Parathyroid adenoma (tissue), 2 donors: Measurements from ENCODE around the gene RGS16.

ENCODE experiments used
- H2AFZ ChIP-seq: fragments of 300-600 bp; sonication (generic); one replicate; pipeline ENCODE4 v1.7.0; 2017; ENCODE audit warnings: antibody characterized with exemption, mild to moderate bottlenecking
- H3K27ac ChIP-seq: fragments of 300-600 bp; sonication (generic); one replicate; pipeline ENCODE4 v1.7.0; 2017
- H3K27me3 ChIP-seq: fragments of 300-600 bp; sonication (generic); one replicate; pipeline ENCODE4 v1.7.0; 2017; ENCODE audit warnings: low read length; ENCODE audit not compliant: control insufficient read depth, insufficient read depth
- H3K36me3 ChIP-seq: fragments of 300-600 bp; sonication (generic); one replicate; pipeline ENCODE4 v1.7.0; 2017; ENCODE audit warnings: low read length; ENCODE audit not compliant: control insufficient read depth, insufficient read depth
- H3K4me1 ChIP-seq: fragments of 300-600 bp; sonication (generic); one replicate; pipeline ENCODE4 v1.7.0; 2017; ENCODE audit warnings: control low read depth
- H3K4me2 ChIP-seq: fragments of 300-600 bp; sonication (generic); one replicate; pipeline ENCODE4 v1.7.0; 2017; ENCODE audit warnings: low read length
- H3K4me3 ChIP-seq: fragments of 300-600 bp; sonication (generic); one replicate; pipeline ENCODE4 v1.7.0; 2017; ENCODE audit warnings: low read depth, low read length
- H3K79me2 ChIP-seq: fragments of 300-600 bp; sonication (generic); one replicate; pipeline ENCODE4 v1.7.0; 2017; ENCODE audit warnings: control low read depth
- H3K9ac ChIP-seq: fragments of 300-600 bp; sonication (generic); one replicate; pipeline ENCODE4 v1.7.0; 2017; ENCODE audit warnings: mild to moderate bottlenecking
- H3K9me3 ChIP-seq: fragments of 300-600 bp; sonication (generic); one replicate; pipeline ENCODE4 v1.7.0; 2017; ENCODE audit warnings: low read length; ENCODE audit not compliant: control insufficient read depth
- TF ChIP-seq, protein P1 (sequence below): fragments of 300-600 bp; sonication (generic); IDR thresholded peaks from one replicate; pipeline ENCODE4 v1.7.0; 2017; ENCODE audit warnings: antibody characterized with exemption, mild to moderate bottlenecking
- donor health status: primary hyperparathyroidism.

Gene RGS16

DNA sequence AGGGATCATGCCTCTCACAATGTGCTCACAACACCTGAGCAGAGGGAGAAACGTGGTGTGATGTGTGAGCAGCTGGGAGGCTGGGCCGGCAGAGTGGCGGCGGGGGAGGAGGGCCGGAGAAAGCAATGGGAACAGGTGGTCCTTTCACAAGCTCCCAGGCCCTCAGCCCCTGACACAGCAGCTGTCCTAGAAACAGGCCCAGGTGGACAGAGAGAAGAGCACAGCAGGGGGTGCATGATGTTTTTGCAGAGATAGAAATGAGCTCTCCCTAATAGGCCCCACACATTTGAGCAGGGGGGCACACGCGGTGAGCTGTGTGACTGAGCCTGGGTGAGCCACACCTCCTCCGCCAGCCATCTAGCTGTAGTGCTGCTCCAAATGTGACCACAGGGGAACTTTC is 7.6 kb upstream of the RGS16 start:
- no peaks in the 10 kb centered on the region for H3K27me3 ChIP-seq
- H3K36me3 ChIP-seq, result no peaks in the 10 kb centered on the region
- H3K4me2 ChIP-seq, result no peak overlapping the region
- TF ChIP-seq, protein P1, sequence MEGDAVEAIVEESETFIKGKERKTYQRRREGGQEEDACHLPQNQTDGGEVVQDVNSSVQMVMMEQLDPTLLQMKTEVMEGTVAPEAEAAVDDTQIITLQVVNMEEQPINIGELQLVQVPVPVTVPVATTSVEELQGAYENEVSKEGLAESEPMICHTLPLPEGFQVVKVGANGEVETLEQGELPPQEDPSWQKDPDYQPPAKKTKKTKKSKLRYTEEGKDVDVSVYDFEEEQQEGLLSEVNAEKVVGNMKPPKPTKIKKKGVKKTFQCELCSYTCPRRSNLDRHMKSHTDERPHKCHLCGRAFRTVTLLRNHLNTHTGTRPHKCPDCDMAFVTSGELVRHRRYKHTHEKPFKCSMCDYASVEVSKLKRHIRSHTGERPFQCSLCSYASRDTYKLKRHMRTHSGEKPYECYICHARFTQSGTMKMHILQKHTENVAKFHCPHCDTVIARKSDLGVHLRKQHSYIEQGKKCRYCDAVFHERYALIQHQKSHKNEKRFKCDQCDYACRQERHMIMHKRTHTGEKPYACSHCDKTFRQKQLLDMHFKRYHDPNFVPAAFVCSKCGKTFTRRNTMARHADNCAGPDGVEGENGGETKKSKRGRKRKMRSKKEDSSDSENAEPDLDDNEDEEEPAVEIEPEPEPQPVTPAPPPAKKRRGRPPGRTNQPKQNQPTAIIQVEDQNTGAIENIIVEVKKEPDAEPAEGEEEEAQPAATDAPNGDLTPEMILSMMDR, result no peak
- H2AFZ ChIP-seq, result no peak overlapping the region
- no peak overlapping the region for H3K27ac ChIP-seq
- H3K4me1 ChIP-seq, result no peaks in the 10 kb centered on the region
- no peak overlapping the region for H3K9ac ChIP-seq
- no peaks in the 10 kb centered on the region for H3K79me2 ChIP-seq
- no peaks in the 10 kb centered on the region for H3K9me3 ChIP-seq
- H3K4me3 ChIP-seq, result no peak overlapping the region

- Histone ChIP-seq H3K9ac (no peak overlapping the region), H3K27me3 (no peaks in the 10 kb centered on the region), H2AFZ (no peak overlapping the region), H3K79me2 (no peaks in the 10 kb centered on the region), H3K4me1 (no peaks in the 10 kb centered on the region), H3K36me3 (no peaks in the 10 kb centered on the region), H3K9me3 (no peaks in the 10 kb centered on the region), H3K4me2 (no peak overlapping the region), H3K4me3 (no peak overlapping the region), H3K27ac (no peak overlapping the region)
- TF ChIP-seq, protein P1, result no peak
Measured at GRCh38 chr1:182611326-182611725, 7.1 kb upstream of the RGS16 start.

DNA sequence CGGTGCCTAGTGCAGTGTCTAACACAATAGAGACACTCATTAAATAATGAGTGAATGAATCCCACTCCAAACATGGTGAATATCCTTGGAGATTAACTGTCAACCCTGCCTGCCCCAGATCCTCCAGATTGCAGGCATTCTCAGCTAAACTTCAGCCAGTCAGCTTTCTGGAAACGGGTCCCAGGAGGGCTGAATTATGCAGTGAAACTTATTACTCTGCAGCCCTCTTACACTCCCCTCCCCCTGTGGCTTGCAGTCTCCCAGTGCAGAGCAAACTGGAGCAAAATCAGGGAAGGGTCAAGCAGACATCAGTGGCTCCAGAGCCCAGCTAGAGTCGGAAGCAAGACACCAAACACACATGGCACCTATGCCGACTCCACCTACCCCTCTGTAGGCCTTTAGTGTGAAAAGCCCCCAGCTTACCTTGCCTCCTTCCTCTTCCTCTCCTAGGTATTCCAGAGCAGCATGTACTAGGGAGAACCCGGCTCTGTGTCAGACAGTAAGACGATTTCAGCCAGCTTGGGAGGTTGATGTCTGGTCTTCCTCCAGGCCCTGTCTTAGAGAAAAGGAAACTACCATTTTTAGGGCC is 6.5 kb upstream of the RGS16 start:
- no peak overlapping the region for H2AFZ ChIP-seq
- no peaks in the 10 kb centered on the region for H3K4me1 ChIP-seq
- H3K9me3 ChIP-seq, result no peaks in the 10 kb centered on the region
- H3K36me3 ChIP-seq, result no peaks in the 10 kb centered on the region
- TF ChIP-seq, protein P1, result no peak
- no peak overlapping the region for H3K4me2 ChIP-seq
- no peak overlapping the region for H3K4me3 ChIP-seq
- H3K27ac ChIP-seq, result no peak overlapping the region
- no peak overlapping the region for H3K9ac ChIP-seq
- no peaks in the 10 kb centered on the region for H3K27me3 ChIP-seq
- H3K79me2 ChIP-seq, result no peaks in the 10 kb centered on the region

GRCh38 chr1:182608845-182609610 is 4.8 kb upstream of the RGS16 start:
- H3K9me3 ChIP-seq, result no peaks in the 10 kb centered on the region
- H2AFZ ChIP-seq, result no peak overlapping the region
- no peak overlapping the region for H3K4me2 ChIP-seq
- H3K4me3 ChIP-seq, result no peak overlapping the region
- H3K27me3 ChIP-seq, result no peaks in the 10 kb centered on the region
- H3K9ac ChIP-seq, result no peak overlapping the region
- peak overlapping the region; percentile 29 for H3K27ac ChIP-seq
- no peaks in the 10 kb centered on the region for H3K36me3 ChIP-seq
- no peaks in the 10 kb centered on the region for H3K79me2 ChIP-seq
- TF ChIP-seq, protein P1, result no peak
- no peaks in the 10 kb centered on the region for H3K4me1 ChIP-seq

GRCh38 chr1:182608236-182608635 is 4.0 kb upstream of the RGS16 start:
- Histone ChIP-seq H3K79me2 (no peaks in the 10 kb centered on the region), H3K9me3 (no peaks in the 10 kb centered on the region), H3K27me3 (no peaks in the 10 kb centered on the region), H3K4me1 (no peaks in the 10 kb centered on the region), H3K27ac (no peak overlapping the region), H3K36me3 (no peaks in the 10 kb centered on the region), H2AFZ (no peak overlapping the region), H3K4me3 (no peak overlapping the region), H3K4me2 (no peak overlapping the region), H3K9ac (no peak overlapping the region)
- TF ChIP-seq, protein P1, result no peak
